Breast epithelium (tissue), 4 donors: ENCODE data around the gene AAMP. TPM values are rescaled to one million over a fixed set of nuclear protein-coding genes. Genes with fewer than 3 reads are reported as not detected.
"Not testable (repeated sequence)": the region's sequence is repeated elsewhere in the genome, so short reads cannot be mapped to it uniquely, and the experiment has no call there.

Experiments used
- DNase-seq, 2 donors: peaks; one replicate each; pipeline ENCODE4 v3.0.0-alpha.2; 2019; ENCODE audit warnings: low spot score in 2 of 2
- H3K27ac ChIP-seq, 2 donors: fragments of 200-600 bp; sonication (generic) in 1 of 2; one replicate each; pipeline ENCODE4 v1.5.1; 2016 to 2019; ENCODE audit warnings: mild to moderate bottlenecking in 1 of 2
- H3K27me3 ChIP-seq, 2 donors: fragments of 200-600 bp; sonication (generic) in 1 of 2; one replicate each; pipeline versions ENCODE4 v1.5.1 to v1.6.0; 2017 to 2019; ENCODE audit warnings: control low read depth in 1 of 2, mild to moderate bottlenecking in 1 of 2
- H3K36me3 ChIP-seq: fragments of 200-600 bp; one replicate; pipeline ENCODE4 v1.5.1; 2019
- H3K4me1 ChIP-seq, 2 donors: fragments of 200-600 bp; sonication (generic); one replicate each; pipeline ENCODE4 v1.5.1; 2016 to 2019; ENCODE audit warnings: control low read depth in 1 of 2
- H3K4me3 ChIP-seq, 3 donors: fragments of 200-600 bp; sonication (generic); 1 replicate in 2 of 3; 2 replicates in 1 of 3; pipeline ENCODE4 v1.5.1; 2016 to 2019; ENCODE audit warnings: mild to moderate bottlenecking in 3 of 3, moderate library complexity in 2 of 3
- H3K9me3 ChIP-seq, 2 donors: fragments of 200-600 bp; sonication (generic) in 1 of 2; one replicate each; pipeline ENCODE4 v1.5.1; 2016 to 2019; ENCODE audit warnings: control low read depth in 1 of 2
- CTCF ChIP-seq, 3 donors: fragments of 450-650 bp; IDR thresholded peaks; one replicate each; pipeline ENCODE4 v1.5.1; 2016 to 2017; ENCODE audit warnings: antibody characterized with exemption in 3 of 3, mild to moderate bottlenecking in 3 of 3, moderate library complexity in 3 of 3
- POLR2A ChIP-seq: fragments of 450-650 bp; IDR thresholded peaks from one replicate; pipeline ENCODE4 v1.6.1; 2016; ENCODE audit warnings: antibody characterized with exemption, mild to moderate bottlenecking, moderate library complexity
- POLR2AphosphoS5 ChIP-seq, 3 donors: sonication (generic); formaldehyde crosslinking; IDR thresholded peaks; one replicate each; pipeline ENCODE4 v1.6.1; 2017; ENCODE audit warnings: antibody characterized with exemption in 3 of 3
- intact Hi-C: fragments of 100-400 bp; cut with DNase I; formaldehyde crosslinking; loops from one replicate; pipeline ENCODE4 v1.15.1; 2023; ENCODE audit warnings: low total_unique reads
- total RNA-seq, 3 donors: library from RNA; depleted of rRNA; stranded (reverse); fragments of >200 nt; gene quantifications; one replicate each; pipeline ENCODE4 v1.1.0, GENCODE V29; 2016

Gene AAMP
- total RNA-seq, 3 donors from 2014 or later = 150 to 164 (median 151) TPM

- no peaks in the 10 kb centered on the region for H3K9me3 ChIP-seq
- intact Hi-C loops = no loop called here
- H3K27ac ChIP-seq = peak overlapping the region; percentile 10 to 61
- no peaks in the 10 kb centered on the region for H3K27me3 ChIP-seq
- DNase-seq = no peak
- no peak overlapping the region for H3K4me3 ChIP-seq
- TF ChIP-seq CTCF (IDR thresholded peaks at IDR 0.05) (peak in 1 of 3 donors; percentile 16), POLR2AphosphoS5 (IDR thresholded peaks at IDR 0.05) (no peak)
- H3K36me3 ChIP-seq = peaks cover 13% of the 10 kb centered on the region
- peaks cover 6 to 17% of the 10 kb centered on the region in 2 donors for H3K4me1 ChIP-seq
Observed at GRCh38 chr2:218276986-218277755, 7.2 kb upstream of the AAMP start.

- no peaks in the 10 kb centered on the region for H3K27me3 ChIP-seq
- no peak for DNase-seq
- H3K27ac ChIP-seq = peak overlapping the region; percentile 21 to 61
- H3K9me3 ChIP-seq = no peaks in the 10 kb centered on the region
- H3K36me3 ChIP-seq = peaks cover 13% of the 10 kb centered on the region
- intact Hi-C loops = no loop called here
- TF ChIP-seq POLR2AphosphoS5 (IDR thresholded peaks at IDR 0.05) (no peak), CTCF (IDR thresholded peaks at IDR 0.05) (no peak), POLR2A (no peak)
- no peak overlapping the region for H3K4me3 ChIP-seq
- peaks cover 8 to 14% of the 10 kb centered on the region in 2 donors for H3K4me1 ChIP-seq
Observed at GRCh38 chr2:218275371-218276072, 5.6 kb upstream of the AAMP start.

DNA sequence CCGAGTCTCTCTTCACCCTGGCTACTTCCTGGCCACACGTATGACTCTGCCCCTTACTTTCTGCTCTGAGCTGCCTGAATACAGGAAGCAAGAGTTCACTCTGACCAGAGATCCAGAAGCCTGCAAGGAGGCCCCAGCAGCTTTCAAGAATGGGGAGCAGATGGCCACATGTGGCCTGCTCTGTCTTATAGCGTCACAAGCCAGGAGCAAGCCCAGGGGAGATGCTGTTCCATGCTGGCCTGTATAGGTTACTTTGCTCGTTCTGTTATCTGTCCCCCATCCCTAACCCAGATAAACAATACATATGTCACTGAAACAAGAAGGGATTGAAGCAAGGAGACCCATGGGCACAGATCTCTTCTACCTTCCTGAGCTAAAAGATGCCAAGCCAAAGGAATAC is 4.6 kb upstream of the AAMP start:
- H3K4me3 ChIP-seq = no peak overlapping the region
- no peak for DNase-seq
- TF ChIP-seq POLR2AphosphoS5 (IDR thresholded peaks at IDR 0.05) (no peak), CTCF (IDR thresholded peaks at IDR 0.05) (no peak), POLR2A (no peak)
- H3K9me3 ChIP-seq = no peaks in the 10 kb centered on the region
- H3K27me3 ChIP-seq = no peaks in the 10 kb centered on the region
- peaks cover 8 to 14% of the 10 kb centered on the region in 2 donors for H3K4me1 ChIP-seq
- peak overlapping the region; percentile 19 to 46 for H3K27ac ChIP-seq
- intact Hi-C loops = no loop called here
- peaks cover 13% of the 10 kb centered on the region for H3K36me3 ChIP-seq

DNA sequence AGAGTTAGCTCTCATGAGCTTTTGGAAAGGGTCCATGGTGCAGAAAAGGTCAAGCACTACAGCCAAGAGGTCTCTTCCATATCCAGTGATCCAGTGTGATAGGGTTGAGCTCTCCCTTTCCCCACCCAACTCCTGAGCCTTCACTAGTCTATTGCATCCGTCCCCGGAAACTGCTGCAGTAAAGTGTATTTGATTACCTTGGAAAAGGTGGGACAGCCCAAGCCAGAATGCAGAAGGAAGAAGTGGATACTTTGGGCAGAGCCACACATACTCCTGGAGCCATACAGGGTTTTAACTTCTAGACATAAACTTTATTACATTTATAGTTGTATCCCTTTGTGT is 3.9 kb upstream of the AAMP start:
- DNase-seq = no peak
- Histone ChIP-seq H3K4me1 (peaks cover 8 to 18% of the 10 kb centered on the region in 2 donors), H3K27ac (peak overlapping the region; percentile 19 to 46), H3K9me3 (no peaks in the 10 kb centered on the region), H3K36me3 (peaks cover 13% of the 10 kb centered on the region), H3K4me3 (no peak overlapping the region), H3K27me3 (no peaks in the 10 kb centered on the region)
- intact Hi-C loops = no loop called here
- TF ChIP-seq CTCF (IDR thresholded peaks at IDR 0.05) = no peak
- no peak for TF ChIP-seq POLR2A
- TF ChIP-seq POLR2AphosphoS5 (IDR thresholded peaks at IDR 0.05) = no peak

DNA sequence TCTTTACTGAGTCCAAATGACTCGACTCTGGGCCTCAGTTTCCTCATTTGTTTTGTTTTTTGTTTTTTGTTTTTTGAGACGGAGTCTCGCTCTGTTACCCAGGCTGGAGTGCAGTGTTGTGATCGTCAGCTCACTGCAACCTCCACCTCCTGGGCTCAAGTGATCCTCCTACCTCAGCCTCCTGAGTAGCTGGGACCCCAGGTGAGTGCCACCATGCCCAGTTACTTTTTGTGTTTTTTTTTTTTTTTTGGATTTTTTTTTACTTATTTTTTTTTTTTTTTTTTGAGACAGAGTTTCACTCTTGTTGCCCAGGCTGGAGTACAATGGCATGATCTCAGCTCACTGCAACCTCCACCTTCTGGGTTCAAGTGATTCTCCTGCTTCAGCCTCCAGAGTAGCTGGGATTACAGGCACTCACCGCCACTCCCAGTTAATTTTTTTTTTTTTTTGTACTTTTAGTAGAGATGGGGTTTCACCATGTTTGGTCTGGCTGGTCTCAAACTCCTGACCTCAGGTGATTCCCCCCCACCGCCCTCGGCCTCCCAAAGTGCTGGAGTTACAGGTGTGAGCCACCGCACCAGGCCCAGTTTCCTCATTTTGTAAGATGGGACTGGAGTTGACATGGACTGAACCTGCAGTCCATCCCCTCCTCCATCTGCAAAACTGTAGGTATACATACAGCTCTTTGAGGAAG is 3.4 kb upstream of the AAMP start:
- peaks cover 8 to 19% of the 10 kb centered on the region in 2 donors for H3K4me1 ChIP-seq
- H3K27ac ChIP-seq = peak overlapping the region; percentile 56 to 80
- H3K4me3 ChIP-seq, intact Hi-C loops, DNase-seq, H3K9me3 ChIP-seq, H3K27me3 ChIP-seq: not testable (repeated sequence)
- peaks cover 13% of the 10 kb centered on the region for H3K36me3 ChIP-seq
